HepG2 (cell line): ENCODE results near the gene PA2G4. TPM values are rescaled to one million over a fixed set of nuclear protein-coding genes. Genes with fewer than 3 reads are reported as not detected.

Experiments used
- ATF4 ChIP-seq, 2 experiments: fragments of 450-650 bp in 1 of 2; sonication (generic) in 1 of 2; formaldehyde crosslinking; IDR thresholded peaks; 2 replicates each; pipeline versions ENCODE4 v1.5.0 to v1.8.0; 2020 to 2022; ENCODE audit warnings: mild to moderate bottlenecking in 1 of 2, missing genetic modification reagents in 1 of 2
- ATRX ChIP-seq: sonication (generic); formaldehyde crosslinking; IDR thresholded peaks from 2 replicates; pipeline ENCODE4 v1.4.0; 2020; ENCODE audit warnings: missing genetic modification reagents, borderline replicate concordance
- BCL6 ChIP-seq: IDR thresholded peaks from 2 replicates; pipeline ENCODE4 v1.6.1; 2016; ENCODE audit warnings: missing genetic modification reagents, missing compliant biosample characterization
- HMGXB3 ChIP-seq: sonication (generic); formaldehyde crosslinking; IDR thresholded peaks from 2 replicates; pipeline ENCODE4 v1.4.0; 2020; ENCODE audit warnings: missing genetic modification reagents, borderline replicate concordance
- NFATC3 ChIP-seq: sonication (generic); formaldehyde crosslinking; IDR thresholded peaks from 2 replicates; pipeline ENCODE4 v1.5.1; 2020; ENCODE audit warnings: mild to moderate bottlenecking, missing genetic modification reagents
- PHF5A ChIP-seq: IDR thresholded peaks from one replicate; pipeline ENCODE4 v1.6.1; 2018; ENCODE audit warnings: low read depth, missing genetic modification reagents; ENCODE audit not compliant: unreplicated experiment
- RBM39 ChIP-seq: fragments of 200-400 bp; formaldehyde crosslinking; IDR thresholded peaks from one replicate; pipeline ENCODE4 v1.6.1; 2018; ENCODE audit warnings: antibody characterized with exemption, mild to moderate bottlenecking, low read depth, low read length; ENCODE audit not compliant: poor library complexity, severe bottlenecking
- TP53 ChIP-seq: sonication (generic); formaldehyde crosslinking; conservative IDR thresholded peaks from 2 replicates; pipeline ENCODE4 v1.4.0; 2020; ENCODE audit warnings: missing genetic modification reagents
- ZNF180 ChIP-seq: sonication (generic); formaldehyde crosslinking; IDR thresholded peaks from 2 replicates; pipeline ENCODE4 v1.4.0; 2020; ENCODE audit warnings: low read depth, missing genetic modification reagents, borderline replicate concordance
- ZNF331 ChIP-seq: sonication (generic); formaldehyde crosslinking; IDR thresholded peaks from 2 replicates; pipeline ENCODE4 v1.4.0; 2020; ENCODE audit warnings: missing genetic modification reagents
- ZNF513 ChIP-seq: sonication (generic); formaldehyde crosslinking; conservative IDR thresholded peaks from 2 replicates; pipeline ENCODE4 v1.5.0; 2020; ENCODE audit warnings: missing genetic modification reagents
- ZNF556 ChIP-seq: sonication (generic); formaldehyde crosslinking; IDR thresholded peaks from 2 replicates; pipeline ENCODE4 v1.4.0; 2020; ENCODE audit warnings: mild to moderate bottlenecking, missing genetic modification reagents, borderline replicate concordance
- ZNF782 ChIP-seq: sonication (generic); formaldehyde crosslinking; IDR thresholded peaks from 2 replicates; pipeline ENCODE4 v1.4.0; 2020; ENCODE audit warnings: missing genetic modification reagents, mild to moderate bottlenecking, borderline replicate concordance
- ZSCAN21 ChIP-seq: sonication (generic); formaldehyde crosslinking; IDR thresholded peaks from 2 replicates; pipeline ENCODE4 v1.8.0; 2022; ENCODE audit warnings: mild to moderate bottlenecking, missing genetic modification reagents, moderate library complexity, borderline replicate concordance
- polyA plus RNA-seq, 8 experiments: library from polyadenylated mRNA; depleted of rRNA in 3 of 8; stranded (reverse) in 7 of 8; unstranded in 1 of 8; fragments of >200 nt; fragmentation: Illumina TruSeq in 4 of 8; extraction: Trizol in 4 of 8; gene quantifications; 2 replicates each; pipeline versions ENCODE4 v1.2.1 to v1.2.3, GENCODE V29; 2011 to 2016; ENCODE audit warnings: low read depth in 4 of 8, missing spikeins in 1 of 8, mixed read lengths in 1 of 8; ENCODE audit not compliant: insufficient read depth in 1 of 8
- total RNA-seq, 5 experiments: library from RNA; depleted of rRNA; stranded (reverse); fragments of >200 nt; fragmentation: Illumina TruSeq; extraction: Trizol; gene quantifications; 2 replicates each; pipeline ENCODE4 v1.2.3, GENCODE V29; 2016; ENCODE audit warnings: low read depth in 1 of 5
- TF ChIP-seq, protein P1 (sequence below): sonication (generic); formaldehyde crosslinking; conservative IDR thresholded peaks from 2 replicates; pipeline ENCODE4 v1.4.0; 2020; ENCODE audit warnings: mild to moderate bottlenecking, missing genetic modification reagents, moderate library complexity
- TF ChIP-seq, protein P2 (sequence below): sonication (generic); formaldehyde crosslinking; IDR thresholded peaks from 2 replicates; pipeline ENCODE4 v1.5.1; 2020; ENCODE audit warnings: mild to moderate bottlenecking, missing genetic modification reagents, borderline replicate concordance

PA2G4 gene
- total and polyA plus RNA-seq, 2 of the 13 experiments (the other 11 are each of a cell fraction or from before 2014, with no cell fraction given): 147 to 240 TPM

- TF ChIP-seq HMGXB3 (CRISPR knock-in tag) (0 out of 2 replicates have a peak, but pooled peaks have one; percentile 62), ZNF556 (CRISPR knock-in tag) (no peak), ZNF180 (CRISPR knock-in tag) (no peak), PHF5A (peak; percentile 76), BCL6 (CRISPR knock-in tag) (0 out of 2 replicates have a peak, but pooled peaks have one; percentile 25), RBM39 (no peak), ZNF331 (peak; percentile 78; the same call in 1 of the 2 replicates), ZNF513 (no peak), ZSCAN21 (CRISPR knock-in tag) (no peak; the same call in 1 of the 2 replicates), NFATC3 (CRISPR knock-in tag) (no peak), TP53 (no peak; the same call in 1 of the 2 replicates), ATF4 (CRISPR knock-in tag; IDR thresholded peaks at IDR 0.05) (peak in 1 of 2 experiments; percentile 5; a peak in 1 of 4 replicates), ATRX (CRISPR knock-in tag) (no peak), ZNF782 (no peak)
- TF ChIP-seq, protein P1, sequence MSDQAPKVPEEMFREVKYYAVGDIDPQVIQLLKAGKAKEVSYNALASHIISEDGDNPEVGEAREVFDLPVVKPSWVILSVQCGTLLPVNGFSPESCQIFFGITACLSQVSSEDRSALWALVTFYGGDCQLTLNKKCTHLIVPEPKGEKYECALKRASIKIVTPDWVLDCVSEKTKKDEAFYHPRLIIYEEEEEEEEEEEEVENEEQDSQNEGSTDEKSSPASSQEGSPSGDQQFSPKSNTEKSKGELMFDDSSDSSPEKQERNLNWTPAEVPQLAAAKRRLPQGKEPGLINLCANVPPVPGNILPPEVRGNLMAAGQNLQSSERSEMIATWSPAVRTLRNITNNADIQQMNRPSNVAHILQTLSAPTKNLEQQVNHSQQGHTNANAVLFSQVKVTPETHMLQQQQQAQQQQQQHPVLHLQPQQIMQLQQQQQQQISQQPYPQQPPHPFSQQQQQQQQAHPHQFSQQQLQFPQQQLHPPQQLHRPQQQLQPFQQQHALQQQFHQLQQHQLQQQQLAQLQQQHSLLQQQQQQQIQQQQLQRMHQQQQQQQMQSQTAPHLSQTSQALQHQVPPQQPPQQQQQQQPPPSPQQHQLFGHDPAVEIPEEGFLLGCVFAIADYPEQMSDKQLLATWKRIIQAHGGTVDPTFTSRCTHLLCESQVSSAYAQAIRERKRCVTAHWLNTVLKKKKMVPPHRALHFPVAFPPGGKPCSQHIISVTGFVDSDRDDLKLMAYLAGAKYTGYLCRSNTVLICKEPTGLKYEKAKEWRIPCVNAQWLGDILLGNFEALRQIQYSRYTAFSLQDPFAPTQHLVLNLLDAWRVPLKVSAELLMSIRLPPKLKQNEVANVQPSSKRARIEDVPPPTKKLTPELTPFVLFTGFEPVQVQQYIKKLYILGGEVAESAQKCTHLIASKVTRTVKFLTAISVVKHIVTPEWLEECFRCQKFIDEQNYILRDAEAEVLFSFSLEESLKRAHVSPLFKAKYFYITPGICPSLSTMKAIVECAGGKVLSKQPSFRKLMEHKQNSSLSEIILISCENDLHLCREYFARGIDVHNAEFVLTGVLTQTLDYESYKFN (CRISPR knock-in tag): 0 out of 2 replicates have a peak, but pooled peaks have one; percentile 20
- TF ChIP-seq, protein P2, sequence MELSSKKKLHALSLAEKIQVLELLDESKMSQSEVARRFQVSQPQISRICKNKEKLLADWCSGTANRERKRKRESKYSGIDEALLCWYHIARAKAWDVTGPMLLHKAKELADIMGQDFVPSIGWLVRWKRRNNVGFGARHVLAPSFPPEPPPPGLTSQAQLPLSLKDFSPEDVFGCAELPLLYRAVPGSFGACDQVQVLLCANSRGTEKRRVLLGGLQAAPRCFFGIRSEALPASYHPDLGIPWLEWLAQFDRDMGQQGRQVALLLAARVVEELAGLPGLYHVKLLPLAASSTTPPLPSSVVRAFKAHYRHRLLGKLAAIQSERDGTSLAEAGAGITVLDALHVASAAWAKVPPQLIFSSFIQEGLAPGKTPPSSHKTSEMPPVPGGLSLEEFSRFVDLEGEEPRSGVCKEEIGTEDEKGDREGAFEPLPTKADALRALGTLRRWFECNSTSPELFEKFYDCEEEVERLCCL: no peak
Measured at GRCh38 chr12:56152132-56152755, 47.9 kb downstream of the PA2G4 start, which contains the start of gene MYL6B (continued).
